SK-N-MC (cell line): ENCODE data around the gene CDKAL1.

Source experiments
- EZH2 ChIP-seq: fragments of 200-600 bp; sonication (generic); IDR thresholded peaks from one replicate; pipeline ENCODE4 v1.6.1; 2017; ENCODE audit warnings: antibody characterized with exemption
- POLR2AphosphoS5 ChIP-seq: IDR thresholded peaks from 2 replicates; pipeline ENCODE4 v1.6.1; 2012; ENCODE audit warnings: mild to moderate bottlenecking, low read depth, low read length, borderline replicate concordance

DNA sequence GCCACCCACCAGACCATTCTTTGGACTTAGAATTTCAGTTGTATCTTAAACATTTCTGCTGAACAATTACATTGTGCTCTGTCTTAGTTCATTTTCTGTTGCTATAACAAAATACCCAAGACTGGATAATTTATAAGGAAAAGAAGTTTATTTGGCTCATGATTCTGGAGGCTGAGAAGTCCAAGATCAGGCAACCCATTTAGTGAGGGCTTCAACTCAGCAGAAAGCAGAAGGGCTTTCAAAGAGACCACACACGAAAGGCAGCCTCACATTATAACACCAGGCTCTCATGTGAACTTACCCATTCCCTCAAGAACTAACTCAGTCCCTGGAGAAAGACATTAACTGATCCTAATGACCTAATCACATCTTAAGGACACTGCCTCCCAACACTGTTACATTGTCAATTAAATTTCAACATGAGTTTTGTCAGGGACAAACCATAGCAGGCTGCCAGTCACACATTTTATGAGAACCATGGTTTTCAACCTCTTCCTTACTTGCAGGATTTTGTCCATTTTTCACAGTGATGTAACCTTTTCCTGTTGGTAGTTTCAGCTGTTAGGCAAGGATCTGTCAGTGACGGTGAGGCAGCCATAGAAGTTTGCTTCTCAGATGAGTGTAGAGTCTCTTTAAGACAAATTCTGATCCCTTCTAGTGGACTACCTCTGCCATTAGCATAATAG is 659.7 kb downstream of the CDKAL1 start:
- no peak for TF ChIP-seq POLR2AphosphoS5
- TF ChIP-seq EZH2 = no peak
